Tibial nerve (tissue), 4 donors: Measurements from ENCODE around the gene SHC4.

ENCODE experiments used
- CTCF ChIP-seq, 5 experiments: fragments of 200-600 bp in 3 of 5; fragments of 450-650 bp in 2 of 5; sonication (generic) in 3 of 5; IDR thresholded peaks; one replicate each; pipeline ENCODE4 v1.5.1; 2016 to 2019; ENCODE audit warnings: antibody characterized with exemption in 5 of 5, mild to moderate bottlenecking in 3 of 5, moderate library complexity in 2 of 5
- EP300 ChIP-seq, 2 donors: sonication (generic); formaldehyde crosslinking; IDR thresholded peaks; one replicate each; pipeline ENCODE4 v1.6.1; 2017; ENCODE audit warnings: antibody characterized with exemption in 2 of 2, mild to moderate bottlenecking in 1 of 2
- POLR2A ChIP-seq, 2 donors: fragments of 450-650 bp; IDR thresholded peaks; one replicate each; pipeline ENCODE4 v1.6.1; 2017; ENCODE audit warnings: antibody characterized with exemption in 2 of 2, mild to moderate bottlenecking in 2 of 2, moderate library complexity in 2 of 2

GRCh38 chr15:48955967-48956366 is 7.8 kb downstream of the SHC4 start:
- TF ChIP-seq POLR2A (IDR thresholded peaks at IDR 0.05) (no peak), CTCF (IDR thresholded peaks at IDR 0.05) (no peak), EP300 (IDR thresholded peaks at IDR 0.05) (no peak)
